ENCODE measurements around the gene NOS3. TPM values are rescaled to one million over a fixed set of nuclear protein-coding genes. Genes with fewer than 3 reads are reported as not detected.

The NOS3 gene
- total RNA-seq, 1 experiment from 2014 or later = 59.8 TPM

DNA sequence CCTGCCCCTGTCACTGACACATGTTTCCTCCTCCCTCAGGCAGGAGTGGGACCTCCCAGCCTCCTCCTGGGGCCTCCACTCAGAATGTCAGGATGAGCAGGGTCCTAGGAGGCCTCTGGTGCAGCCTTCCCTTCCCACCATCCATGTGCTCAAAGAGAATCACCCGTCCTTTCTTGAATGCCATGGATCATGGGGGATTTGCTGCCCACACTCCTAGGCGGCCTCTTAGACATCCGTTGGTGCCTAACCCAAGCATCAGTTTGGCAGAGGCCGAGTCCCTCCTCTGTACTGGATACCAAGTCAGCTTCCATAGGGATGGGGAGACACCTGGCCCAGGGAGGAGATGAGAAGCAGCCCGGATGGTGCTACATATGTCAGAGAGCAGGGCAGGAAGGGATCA is 7.0 kb downstream of the NOS3 start:
- H3K4me2 ChIP-seq (ENCODE audit: low read depth, low read length, poor library complexity, severe bottlenecking) = no peak overlapping the region
- no peaks in the 10 kb centered on the region for H3K9me3 ChIP-seq (ENCODE audit: low read length)
- no peaks in the 10 kb centered on the region for H3K9me2 ChIP-seq (replicated peaks; ENCODE audit: insufficient read depth, low read length)
- DNase-seq = no peak
- no peaks in the 10 kb centered on the region for H4K20me1 ChIP-seq (ENCODE audit: insufficient read depth, low read depth, low read length)
- H3K9ac ChIP-seq (ENCODE audit: low read length) = no peak overlapping the region
- no peaks in the 10 kb centered on the region for H3K27me3 ChIP-seq (ENCODE audit: low read length)
- H2AFZ ChIP-seq (ENCODE audit: low read length) = no peak overlapping the region
- peaks cover 14% of the 10 kb centered on the region for H3K4me1 ChIP-seq (ENCODE audit: low read length)
- no peak overlapping the region for H3K4me3 ChIP-seq (ENCODE audit: low read length)
- H3K36me3 ChIP-seq (ENCODE audit: insufficient read depth, low read length) = no peaks in the 10 kb centered on the region
- no peaks in the 10 kb centered on the region for H3K79me2 ChIP-seq (ENCODE audit: low read length)
- H3K27ac ChIP-seq (ENCODE audit: low read length) = no peak overlapping the region

DNA sequence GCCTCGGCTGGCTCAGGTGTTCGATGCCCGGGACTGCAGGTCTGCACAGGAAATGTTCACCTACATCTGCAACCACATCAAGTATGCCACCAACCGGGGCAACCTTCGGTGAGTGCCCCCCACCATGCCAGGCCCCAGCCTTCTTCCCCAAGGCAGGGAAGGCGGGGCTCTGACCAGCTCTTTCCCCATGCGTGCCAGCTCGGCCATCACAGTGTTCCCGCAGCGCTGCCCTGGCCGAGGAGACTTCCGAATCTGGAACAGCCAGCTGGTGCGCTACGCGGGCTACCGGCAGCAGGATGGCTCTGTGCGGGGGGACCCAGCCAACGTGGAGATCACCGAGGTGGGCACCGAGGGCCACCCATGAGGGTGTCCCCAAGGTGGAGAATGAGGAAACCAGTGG is 7.5 kb downstream of the NOS3 start:
- H3K4me2 ChIP-seq (ENCODE audit: low read depth, low read length, poor library complexity, severe bottlenecking) = no peak overlapping the region
- no peaks in the 10 kb centered on the region for H3K9me2 ChIP-seq (replicated peaks; ENCODE audit: insufficient read depth, low read length)
- no peaks in the 10 kb centered on the region for H3K36me3 ChIP-seq (ENCODE audit: insufficient read depth, low read length)
- H3K9ac ChIP-seq (ENCODE audit: low read length) = no peak overlapping the region
- no peak for DNase-seq
- peaks cover 14% of the 10 kb centered on the region for H3K4me1 ChIP-seq (ENCODE audit: low read length)
- no peak overlapping the region for H2AFZ ChIP-seq (ENCODE audit: low read length)
- H3K9me3 ChIP-seq (ENCODE audit: low read length) = no peaks in the 10 kb centered on the region
- no peak overlapping the region for H3K27ac ChIP-seq (ENCODE audit: low read length)
- H3K4me3 ChIP-seq (ENCODE audit: low read length) = no peak overlapping the region
- no peaks in the 10 kb centered on the region for H3K27me3 ChIP-seq (ENCODE audit: low read length)
- no peaks in the 10 kb centered on the region for H4K20me1 ChIP-seq (ENCODE audit: insufficient read depth, low read depth, low read length)
- H3K79me2 ChIP-seq (ENCODE audit: low read length) = no peaks in the 10 kb centered on the region

DNA sequence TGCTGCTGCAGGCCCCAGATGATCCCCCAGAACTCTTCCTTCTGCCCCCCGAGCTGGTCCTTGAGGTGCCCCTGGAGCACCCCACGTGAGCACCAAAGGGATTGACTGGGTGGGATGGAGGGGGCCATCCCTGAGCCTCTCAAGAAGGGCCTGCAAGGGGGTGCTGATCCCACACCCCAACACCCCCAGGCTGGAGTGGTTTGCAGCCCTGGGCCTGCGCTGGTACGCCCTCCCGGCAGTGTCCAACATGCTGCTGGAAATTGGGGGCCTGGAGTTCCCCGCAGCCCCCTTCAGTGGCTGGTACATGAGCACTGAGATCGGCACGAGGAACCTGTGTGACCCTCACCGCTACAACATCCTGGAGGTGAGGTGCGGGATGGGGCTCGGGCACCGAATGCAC is 8.2 kb downstream of the NOS3 start:
- Histone ChIP-seq H3K9ac (ENCODE audit: low read length) (no peak overlapping the region), H3K27me3 (ENCODE audit: low read length) (no peaks in the 10 kb centered on the region), H3K9me3 (ENCODE audit: low read length) (no peaks in the 10 kb centered on the region), H3K9me2 (replicated peaks; ENCODE audit: insufficient read depth, low read length) (no peaks in the 10 kb centered on the region), H3K27ac (ENCODE audit: low read length) (no peak overlapping the region), H3K4me2 (ENCODE audit: low read depth, low read length, poor library complexity, severe bottlenecking) (no peak overlapping the region), H3K79me2 (ENCODE audit: low read length) (no peaks in the 10 kb centered on the region), H2AFZ (ENCODE audit: low read length) (no peak overlapping the region), H3K36me3 (ENCODE audit: insufficient read depth, low read length) (no peaks in the 10 kb centered on the region), H3K4me1 (ENCODE audit: low read length) (peaks cover 12% of the 10 kb centered on the region), H4K20me1 (ENCODE audit: insufficient read depth, low read depth, low read length) (no peaks in the 10 kb centered on the region), H3K4me3 (ENCODE audit: low read length) (no peak overlapping the region)
- DNase-seq = no peak

DNA sequence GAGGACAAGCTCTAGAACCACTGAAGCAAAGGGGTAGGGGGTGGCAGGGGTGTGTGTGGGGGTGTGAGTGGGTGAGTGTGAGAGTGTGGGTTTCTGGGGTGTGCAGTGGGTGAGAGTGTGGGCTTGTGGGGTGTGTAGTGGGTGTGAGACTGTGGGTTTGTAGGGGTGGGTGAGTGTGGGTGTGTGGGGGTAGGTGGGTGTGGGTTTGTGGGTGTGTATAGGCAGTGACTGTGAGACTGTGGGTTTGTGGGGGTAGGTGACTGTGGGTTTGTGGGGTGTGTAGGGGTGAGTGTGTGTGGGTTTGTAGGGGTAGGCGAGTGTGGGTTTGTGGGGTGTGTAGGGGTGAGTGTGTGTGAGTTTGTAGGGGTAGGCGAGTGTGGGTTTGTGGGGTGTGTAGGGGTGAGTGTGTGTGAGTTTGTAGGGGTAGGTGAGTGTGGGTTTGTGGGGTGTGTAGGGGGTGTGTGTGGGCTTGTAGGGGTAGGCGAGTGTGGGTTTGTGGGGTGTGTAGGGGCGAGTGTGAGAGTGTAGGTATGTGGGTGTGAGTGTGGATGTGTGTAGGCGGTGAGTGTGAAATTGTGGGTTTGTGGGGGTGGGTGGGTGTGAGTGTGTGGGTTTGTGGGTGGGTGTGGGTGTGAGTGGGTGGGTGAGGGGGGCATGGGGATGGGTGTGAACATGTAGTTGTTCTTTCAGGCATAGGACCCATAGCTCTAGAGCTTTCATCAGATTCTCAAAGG is 8.8 kb downstream of the NOS3 start:
- Histone ChIP-seq H3K27ac (ENCODE audit: low read length) (no peak overlapping the region), H3K4me3 (ENCODE audit: low read length) (no peak overlapping the region), H3K9me2 (replicated peaks; ENCODE audit: insufficient read depth, low read length) (no peaks in the 10 kb centered on the region), H3K9ac (ENCODE audit: low read length) (no peak overlapping the region), H3K79me2 (ENCODE audit: low read length) (no peaks in the 10 kb centered on the region), H2AFZ (ENCODE audit: low read length) (no peak overlapping the region), H3K9me3 (ENCODE audit: low read length) (no peaks in the 10 kb centered on the region), H3K36me3 (ENCODE audit: insufficient read depth, low read length) (no peaks in the 10 kb centered on the region), H3K27me3 (ENCODE audit: low read length) (no peaks in the 10 kb centered on the region), H3K4me2 (ENCODE audit: low read depth, low read length, poor library complexity, severe bottlenecking) (no peak overlapping the region), H3K4me1 (ENCODE audit: low read length) (peaks cover 6% of the 10 kb centered on the region), H4K20me1 (ENCODE audit: insufficient read depth, low read depth, low read length) (no peaks in the 10 kb centered on the region)
- DNase-seq = no peak

DNA sequence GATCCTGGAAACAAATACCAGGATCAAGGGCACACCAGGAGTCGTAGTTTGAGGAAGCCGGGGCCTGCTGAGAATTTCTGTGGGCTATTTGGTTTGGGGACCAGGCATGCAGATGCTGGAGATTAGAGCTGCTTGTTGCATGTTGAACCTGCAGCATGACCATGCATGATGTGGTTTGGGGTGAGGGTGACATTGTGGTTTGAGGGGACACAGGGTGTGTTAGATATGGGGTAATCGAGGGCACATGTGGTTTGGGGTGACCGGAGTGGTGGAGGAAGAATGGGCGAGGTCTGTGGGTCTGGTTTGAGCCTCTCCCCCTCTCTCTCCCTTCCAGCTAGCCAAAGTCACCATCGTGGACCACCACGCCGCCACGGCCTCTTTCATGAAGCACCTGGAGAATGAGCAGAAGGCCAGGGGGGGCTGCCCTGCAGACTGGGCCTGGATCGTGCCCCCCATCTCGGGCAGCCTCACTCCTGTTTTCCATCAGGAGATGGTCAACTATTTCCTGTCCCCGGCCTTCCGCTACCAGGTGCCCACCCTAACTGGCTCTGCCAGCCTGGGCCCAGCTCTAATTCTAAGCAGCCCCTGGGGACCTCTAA is 10.2 kb downstream of the NOS3 start:
- no peaks in the 10 kb centered on the region for H3K27me3 ChIP-seq (ENCODE audit: low read length)
- no peaks in the 10 kb centered on the region for H4K20me1 ChIP-seq (ENCODE audit: insufficient read depth, low read depth, low read length)
- no peak overlapping the region for H2AFZ ChIP-seq (ENCODE audit: low read length)
- H3K9ac ChIP-seq (ENCODE audit: low read length) = no peak overlapping the region
- no peaks in the 10 kb centered on the region; the same call in 1 of the 2 replicates for H3K4me1 ChIP-seq (ENCODE audit: low read length)
- no peaks in the 10 kb centered on the region for H3K9me3 ChIP-seq (ENCODE audit: low read length)
- no peak overlapping the region for H3K4me3 ChIP-seq (ENCODE audit: low read length)
- no peaks in the 10 kb centered on the region for H3K9me2 ChIP-seq (replicated peaks; ENCODE audit: insufficient read depth, low read length)
- no peaks in the 10 kb centered on the region for H3K36me3 ChIP-seq (ENCODE audit: insufficient read depth, low read length)
- H3K79me2 ChIP-seq (ENCODE audit: low read length) = no peaks in the 10 kb centered on the region
- no peak overlapping the region for H3K27ac ChIP-seq (ENCODE audit: low read length)
- DNase-seq = no peak
- no peak overlapping the region for H3K4me2 ChIP-seq (ENCODE audit: low read depth, low read length, poor library complexity, severe bottlenecking)

DNA sequence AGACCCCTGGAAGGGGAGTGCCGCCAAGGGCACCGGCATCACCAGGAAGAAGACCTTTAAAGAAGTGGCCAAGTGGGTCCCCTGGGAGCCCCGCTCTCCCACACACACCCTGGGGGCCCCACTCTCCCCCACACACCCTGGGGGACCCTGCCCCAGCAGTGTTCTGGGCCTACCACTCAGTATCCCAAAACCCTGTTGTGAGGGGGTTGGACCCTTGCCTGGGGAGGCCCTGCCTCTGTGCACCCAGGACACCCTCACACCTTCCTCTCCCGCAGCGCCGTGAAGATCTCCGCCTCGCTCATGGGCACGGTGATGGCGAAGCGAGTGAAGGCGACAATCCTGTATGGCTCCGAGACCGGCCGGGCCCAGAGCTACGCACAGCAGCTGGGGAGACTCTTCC is 10.7 kb downstream of the NOS3 start:
- Histone ChIP-seq H4K20me1 (ENCODE audit: insufficient read depth, low read depth, low read length) (no peaks in the 10 kb centered on the region), H2AFZ (ENCODE audit: low read length) (no peak overlapping the region), H3K27ac (ENCODE audit: low read length) (no peak overlapping the region), H3K9ac (ENCODE audit: low read length) (no peak overlapping the region), H3K9me3 (ENCODE audit: low read length) (no peaks in the 10 kb centered on the region), H3K36me3 (ENCODE audit: insufficient read depth, low read length) (no peaks in the 10 kb centered on the region), H3K9me2 (replicated peaks; ENCODE audit: insufficient read depth, low read length) (no peaks in the 10 kb centered on the region), H3K4me3 (ENCODE audit: low read length) (no peak overlapping the region), H3K4me1 (ENCODE audit: low read length) (no peaks in the 10 kb centered on the region; the same call in 1 of the 2 replicates), H3K27me3 (ENCODE audit: low read length) (no peaks in the 10 kb centered on the region), H3K4me2 (ENCODE audit: low read depth, low read length, poor library complexity, severe bottlenecking) (no peak overlapping the region), H3K79me2 (ENCODE audit: low read length) (no peaks in the 10 kb centered on the region)
- no peak for DNase-seq

DNA sequence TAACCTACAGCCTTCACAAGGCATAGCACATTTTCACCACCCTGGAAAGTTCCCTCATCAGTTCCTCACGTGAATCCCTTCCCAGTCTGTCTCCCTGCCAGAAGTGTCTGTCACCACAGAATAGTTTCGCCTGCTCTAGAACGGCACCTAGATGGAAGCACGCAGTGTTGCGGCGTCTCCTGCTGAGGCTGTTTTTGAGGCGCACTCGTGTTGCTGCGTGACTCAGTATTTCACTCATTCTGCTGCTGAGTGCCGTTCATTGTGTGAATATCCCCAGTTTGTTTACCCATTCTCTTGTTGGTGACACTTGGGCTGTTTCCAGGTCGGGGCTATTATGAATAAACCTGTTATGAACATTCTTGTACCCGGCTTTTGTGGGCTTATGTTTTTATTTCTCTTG is 12.8 kb downstream of the NOS3 start:
- H2AFZ ChIP-seq (ENCODE audit: low read length) = no peak overlapping the region

DNA sequence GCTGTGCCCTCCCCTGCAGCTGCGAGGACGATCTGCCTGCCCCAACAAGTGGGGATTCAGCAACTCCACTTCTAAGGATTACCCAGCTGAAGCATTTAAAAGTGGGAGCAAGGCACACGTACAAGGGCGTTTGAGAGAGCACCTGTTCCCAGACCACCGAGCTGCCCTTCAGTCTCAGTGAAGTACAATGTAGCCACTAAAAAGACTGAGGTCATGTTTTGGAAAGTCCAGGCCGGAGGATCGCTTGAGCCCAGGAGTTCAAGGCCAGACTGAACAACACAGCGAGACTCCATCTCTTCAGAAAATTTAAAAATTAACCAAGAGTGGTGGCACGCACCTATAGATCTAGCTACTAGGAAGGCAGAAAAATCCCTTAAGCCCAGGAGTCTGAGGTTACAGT is 14.7 kb downstream of the NOS3 start:
- DNase-seq = no peak
- H3K4me2 ChIP-seq (ENCODE audit: low read depth, low read length, poor library complexity, severe bottlenecking) = no peak overlapping the region

More for the DNA sequence above, 12.8 kb downstream of the NOS3 start:
- no peaks in the 10 kb centered on the region for H3K9me2 ChIP-seq (replicated peaks; ENCODE audit: insufficient read depth, low read length)
- no peaks in the 10 kb centered on the region for H3K9me3 ChIP-seq (ENCODE audit: low read length)
- H3K36me3 ChIP-seq (ENCODE audit: insufficient read depth, low read length) = no peaks in the 10 kb centered on the region
- H3K4me1 ChIP-seq (ENCODE audit: low read length) = peaks cover 12% of the 10 kb centered on the region
- no peak overlapping the region for H3K27ac ChIP-seq (ENCODE audit: low read length)
- no peak overlapping the region for H3K4me2 ChIP-seq (ENCODE audit: low read depth, low read length, poor library complexity, severe bottlenecking)
- DNase-seq = no peak
- no peak overlapping the region for H3K9ac ChIP-seq (ENCODE audit: low read length)
- H3K79me2 ChIP-seq (ENCODE audit: low read length) = no peaks in the 10 kb centered on the region
- no peaks in the 10 kb centered on the region for H4K20me1 ChIP-seq (ENCODE audit: insufficient read depth, low read depth, low read length)
- H3K27me3 ChIP-seq (ENCODE audit: low read length) = no peaks in the 10 kb centered on the region
- H3K4me3 ChIP-seq (ENCODE audit: low read length) = no peak overlapping the region

More for the DNA sequence above, 14.7 kb downstream of the NOS3 start:
- no peaks in the 10 kb centered on the region for H3K9me3 ChIP-seq (ENCODE audit: low read length)
- peaks cover 7% of the 10 kb centered on the region; the same call in 1 of the 2 replicates for H3K79me2 ChIP-seq (ENCODE audit: low read length)
- no peak overlapping the region for H3K4me3 ChIP-seq (ENCODE audit: low read length)
- H3K4me1 ChIP-seq (ENCODE audit: low read length) = peaks cover 30% of the 10 kb centered on the region
- H4K20me1 ChIP-seq (ENCODE audit: insufficient read depth, low read depth, low read length) = no peaks in the 10 kb centered on the region
- H3K9me2 ChIP-seq (replicated peaks; ENCODE audit: insufficient read depth, low read length) = no peaks in the 10 kb centered on the region
- H3K27me3 ChIP-seq (ENCODE audit: low read length) = no peaks in the 10 kb centered on the region
- no peaks in the 10 kb centered on the region for H3K36me3 ChIP-seq (ENCODE audit: insufficient read depth, low read length)
- H3K9ac ChIP-seq (ENCODE audit: low read length) = no peak overlapping the region
- H3K27ac ChIP-seq (ENCODE audit: low read length) = no peak overlapping the region
- no peak overlapping the region for H2AFZ ChIP-seq (ENCODE audit: low read length)
